ENCODE results near the gene EGFLAM.
A peak's percentile ranks its signal among the peaks of the same experiment; 100 is the strongest.

The EGFLAM gene

DNA sequence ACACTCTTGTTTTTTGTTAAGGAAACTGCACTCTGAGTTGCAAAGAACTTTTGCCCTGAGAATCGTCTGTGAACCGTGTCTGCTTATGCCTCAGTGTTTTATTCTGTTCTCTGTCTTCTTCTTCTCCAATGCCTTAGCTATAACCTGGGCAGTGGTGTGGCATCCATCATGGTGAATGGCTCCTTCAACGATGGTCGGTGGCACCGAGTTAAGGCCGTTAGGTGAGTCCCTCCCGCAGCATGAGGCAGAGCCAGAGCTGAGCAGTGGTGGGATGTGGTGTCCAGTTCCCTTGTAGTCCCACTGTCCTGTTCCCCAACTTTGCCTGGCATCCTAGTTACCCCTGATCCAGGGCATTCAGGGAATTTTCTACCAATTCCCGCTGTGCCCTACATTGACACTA, 199.8 kb downstream of the EGFLAM start:
- no peak for DNase-seq
- in situ Hi-C loops (cut with HindIII; ENCODE audit: low pct_ligation_motif_present, low sequenced_read_pairs), result no loop called here
- H3K4me3 ChIP-seq (ENCODE audit: low read depth, low read length), result no peak overlapping the region
- TF ChIP-seq, protein P1, sequence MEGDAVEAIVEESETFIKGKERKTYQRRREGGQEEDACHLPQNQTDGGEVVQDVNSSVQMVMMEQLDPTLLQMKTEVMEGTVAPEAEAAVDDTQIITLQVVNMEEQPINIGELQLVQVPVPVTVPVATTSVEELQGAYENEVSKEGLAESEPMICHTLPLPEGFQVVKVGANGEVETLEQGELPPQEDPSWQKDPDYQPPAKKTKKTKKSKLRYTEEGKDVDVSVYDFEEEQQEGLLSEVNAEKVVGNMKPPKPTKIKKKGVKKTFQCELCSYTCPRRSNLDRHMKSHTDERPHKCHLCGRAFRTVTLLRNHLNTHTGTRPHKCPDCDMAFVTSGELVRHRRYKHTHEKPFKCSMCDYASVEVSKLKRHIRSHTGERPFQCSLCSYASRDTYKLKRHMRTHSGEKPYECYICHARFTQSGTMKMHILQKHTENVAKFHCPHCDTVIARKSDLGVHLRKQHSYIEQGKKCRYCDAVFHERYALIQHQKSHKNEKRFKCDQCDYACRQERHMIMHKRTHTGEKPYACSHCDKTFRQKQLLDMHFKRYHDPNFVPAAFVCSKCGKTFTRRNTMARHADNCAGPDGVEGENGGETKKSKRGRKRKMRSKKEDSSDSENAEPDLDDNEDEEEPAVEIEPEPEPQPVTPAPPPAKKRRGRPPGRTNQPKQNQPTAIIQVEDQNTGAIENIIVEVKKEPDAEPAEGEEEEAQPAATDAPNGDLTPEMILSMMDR (IDR thresholded peaks at IDR 0.05; ENCODE audit: low read depth, low read length, missing control alignments), result no peak
- no peak overlapping the region for H3K27ac ChIP-seq
- H3K27me3 ChIP-seq (replicated peaks), result no peaks in the 10 kb centered on the region
- no peaks in the 10 kb centered on the region for H3K36me3 ChIP-seq (replicated peaks)

DNA sequence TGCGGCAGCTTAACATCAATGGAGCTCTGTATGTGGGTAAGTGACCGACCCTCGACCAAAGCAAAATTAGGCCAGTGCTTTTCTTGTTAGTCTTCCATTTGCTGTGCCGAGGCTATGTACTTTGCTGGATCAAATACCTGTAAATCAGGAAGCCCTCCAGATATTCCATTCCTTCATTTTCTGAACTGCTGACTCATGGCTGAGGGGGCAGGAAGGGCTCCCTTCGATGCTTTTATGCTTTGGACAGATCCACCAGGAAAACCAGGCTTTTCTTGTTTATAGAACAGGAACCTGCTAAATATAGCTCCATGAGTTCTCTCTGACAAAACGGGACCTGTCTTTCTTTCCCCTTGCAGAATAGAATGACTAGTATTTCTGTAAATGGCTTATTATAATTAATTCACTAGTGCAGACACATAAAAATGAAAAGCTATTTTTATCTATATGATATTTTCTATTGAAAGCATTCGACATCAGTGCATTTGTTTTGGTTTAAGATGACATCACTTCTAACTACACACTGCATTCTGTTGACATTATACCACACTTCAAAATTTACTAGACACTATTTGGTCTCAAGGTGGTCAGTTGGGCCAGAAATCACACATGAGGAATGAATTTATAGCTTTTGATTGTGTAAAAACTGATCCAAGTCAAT, 204.7 kb downstream of the EGFLAM start:
- TF ChIP-seq, protein P1 (IDR thresholded peaks at IDR 0.05; ENCODE audit: low read depth, low read length, missing control alignments), result no peak
- no peak for DNase-seq
- no peak overlapping the region for H3K4me3 ChIP-seq (ENCODE audit: low read depth, low read length)
- in situ Hi-C loops (cut with HindIII; ENCODE audit: low pct_ligation_motif_present, low sequenced_read_pairs), result no loop called here
- no peaks in the 10 kb centered on the region for H3K36me3 ChIP-seq (replicated peaks)
- H3K27me3 ChIP-seq (replicated peaks), result no peaks in the 10 kb centered on the region
- peak overlapping the region; percentile 59 for H3K27ac ChIP-seq

DNA sequence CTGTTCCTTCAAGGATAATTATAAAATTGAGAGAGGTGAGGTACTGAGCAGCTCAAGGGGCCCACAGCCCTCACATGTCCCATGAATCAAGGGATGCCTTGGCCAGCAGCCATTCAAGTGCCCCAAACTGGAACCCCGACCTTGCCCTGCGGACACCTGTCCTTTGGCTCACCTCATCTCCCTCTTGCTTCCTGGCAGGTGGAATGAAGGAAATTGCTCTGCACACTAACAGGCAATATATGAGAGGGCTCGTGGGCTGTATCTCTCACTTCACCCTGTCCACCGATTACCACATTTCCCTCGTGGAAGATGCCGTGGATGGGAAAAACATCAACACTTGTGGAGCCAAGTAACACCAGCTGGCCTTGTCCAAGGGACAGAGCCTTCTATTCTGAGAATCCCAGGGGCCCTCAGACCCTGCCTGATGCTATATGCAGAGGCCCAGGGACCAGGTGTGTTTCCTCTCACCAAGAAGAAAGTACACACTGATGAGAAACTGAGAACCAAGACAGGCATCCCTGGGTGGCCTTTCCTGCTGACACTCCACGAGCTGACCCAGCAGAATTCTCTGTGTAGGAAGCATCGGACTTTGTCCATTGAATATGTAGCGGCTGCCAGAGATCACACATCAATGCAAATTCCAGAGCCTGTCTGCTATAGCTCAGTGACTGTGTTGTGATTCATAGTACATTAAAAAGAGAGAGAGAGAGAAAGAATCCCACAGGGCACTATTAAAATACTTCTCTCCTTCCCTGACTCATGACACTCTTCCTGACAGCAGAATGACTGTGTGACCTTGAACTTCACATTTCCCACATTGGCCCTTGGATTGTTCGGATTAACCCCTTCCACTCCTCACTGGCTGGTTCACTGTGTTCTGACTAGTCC, 205.5 kb downstream of the EGFLAM start:
- peak overlapping the region; percentile 59 for H3K27ac ChIP-seq
- no peaks in the 10 kb centered on the region for H3K27me3 ChIP-seq (replicated peaks)
- DNase-seq, result peak; percentile 87
- TF ChIP-seq, protein P1 (IDR thresholded peaks at IDR 0.05; ENCODE audit: low read depth, low read length, missing control alignments), result no peak
- no peak overlapping the region for H3K4me3 ChIP-seq (ENCODE audit: low read depth, low read length)
- in situ Hi-C loops (cut with HindIII; ENCODE audit: low pct_ligation_motif_present, low sequenced_read_pairs), result no loop called here
- no peaks in the 10 kb centered on the region for H3K36me3 ChIP-seq (replicated peaks)

DNA sequence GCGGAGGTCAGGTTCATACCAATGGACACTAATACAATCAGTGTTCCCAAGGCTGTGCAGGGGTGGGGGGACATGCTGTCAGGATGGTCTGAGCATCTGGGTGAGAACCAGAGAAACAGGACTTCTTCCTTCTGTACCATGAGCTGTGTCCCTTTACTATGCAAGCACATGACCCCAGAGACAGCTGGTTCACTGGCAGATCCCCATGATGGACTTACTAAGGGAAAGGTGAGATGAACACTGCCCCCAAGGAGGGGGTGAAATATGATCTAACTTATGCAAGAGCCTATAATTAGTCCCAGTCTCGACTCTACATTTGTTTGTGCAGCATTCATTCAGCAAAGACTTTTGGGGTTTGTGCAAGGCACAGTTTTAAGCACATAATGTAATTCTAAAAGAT, 206.7 kb downstream of the EGFLAM start:
- in situ Hi-C loops (cut with HindIII; ENCODE audit: low pct_ligation_motif_present, low sequenced_read_pairs), result no loop called here
- TF ChIP-seq, protein P1 (IDR thresholded peaks at IDR 0.05; ENCODE audit: low read depth, low read length, missing control alignments), result no peak
- Histone ChIP-seq H3K36me3 (replicated peaks) (no peaks in the 10 kb centered on the region), H3K27me3 (replicated peaks) (no peaks in the 10 kb centered on the region), H3K4me3 (ENCODE audit: low read depth, low read length) (no peak overlapping the region), H3K27ac (no peak overlapping the region)
- DNase-seq, result no peak

DNA sequence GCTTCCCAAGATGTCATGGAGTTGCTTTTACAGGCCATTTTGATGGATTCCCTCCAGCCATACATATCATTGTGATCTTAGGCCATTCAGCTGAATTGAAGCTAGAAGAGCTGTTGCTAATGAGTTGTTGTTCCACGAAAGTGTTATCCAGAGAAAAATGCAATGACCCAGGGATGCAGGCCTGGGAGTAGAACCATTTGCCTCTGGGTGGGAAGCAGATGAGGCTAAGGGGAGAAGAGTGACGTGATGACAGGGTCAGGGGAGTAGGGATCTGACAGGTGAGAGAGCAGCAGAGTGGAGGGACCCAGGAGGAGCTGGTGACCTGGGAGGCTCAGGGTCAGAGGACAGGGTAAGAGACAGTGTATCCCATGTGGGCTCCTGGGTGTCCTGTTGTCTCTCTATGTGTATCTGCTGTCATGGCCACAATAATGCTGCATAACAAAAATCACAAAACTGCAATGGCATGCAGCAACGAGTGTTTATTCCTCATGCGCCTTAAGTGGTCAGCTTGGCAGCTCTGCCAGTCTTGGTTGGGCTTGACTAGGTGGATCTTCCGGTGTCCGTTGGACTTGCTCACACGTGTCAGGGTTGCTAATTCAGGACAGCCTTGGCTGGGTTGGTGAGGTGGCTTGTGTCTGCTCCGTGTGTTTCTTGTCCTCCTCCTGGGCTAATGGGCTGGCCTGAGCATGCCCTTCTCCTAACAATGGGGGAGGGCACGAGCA, 207.5 kb downstream of the EGFLAM start:
- in situ Hi-C loops (cut with HindIII; ENCODE audit: low pct_ligation_motif_present, low sequenced_read_pairs), result no loop called here

More for the DNA sequence above, 207.5 kb downstream of the EGFLAM start:
- TF ChIP-seq, protein P1 (IDR thresholded peaks at IDR 0.05; ENCODE audit: low read depth, low read length, missing control alignments), result no peak
- Histone ChIP-seq H3K4me3 (ENCODE audit: low read depth, low read length) (no peak overlapping the region), H3K27me3 (replicated peaks) (no peaks in the 10 kb centered on the region), H3K36me3 (replicated peaks) (no peaks in the 10 kb centered on the region), H3K27ac (peak overlapping the region; percentile 14)
- no peak for DNase-seq

Measured in brain microvascular endothelial cell (primary cell).